Measurements from ENCODE around the gene RHOB. TPM values are rescaled to one million over a fixed set of nuclear protein-coding genes. Genes with fewer than 3 reads are reported as not detected.

RHOB gene
- total RNA-seq, 4 donors from 2014 or later = 809 to 1,532 (median 1,203) TPM

DNA sequence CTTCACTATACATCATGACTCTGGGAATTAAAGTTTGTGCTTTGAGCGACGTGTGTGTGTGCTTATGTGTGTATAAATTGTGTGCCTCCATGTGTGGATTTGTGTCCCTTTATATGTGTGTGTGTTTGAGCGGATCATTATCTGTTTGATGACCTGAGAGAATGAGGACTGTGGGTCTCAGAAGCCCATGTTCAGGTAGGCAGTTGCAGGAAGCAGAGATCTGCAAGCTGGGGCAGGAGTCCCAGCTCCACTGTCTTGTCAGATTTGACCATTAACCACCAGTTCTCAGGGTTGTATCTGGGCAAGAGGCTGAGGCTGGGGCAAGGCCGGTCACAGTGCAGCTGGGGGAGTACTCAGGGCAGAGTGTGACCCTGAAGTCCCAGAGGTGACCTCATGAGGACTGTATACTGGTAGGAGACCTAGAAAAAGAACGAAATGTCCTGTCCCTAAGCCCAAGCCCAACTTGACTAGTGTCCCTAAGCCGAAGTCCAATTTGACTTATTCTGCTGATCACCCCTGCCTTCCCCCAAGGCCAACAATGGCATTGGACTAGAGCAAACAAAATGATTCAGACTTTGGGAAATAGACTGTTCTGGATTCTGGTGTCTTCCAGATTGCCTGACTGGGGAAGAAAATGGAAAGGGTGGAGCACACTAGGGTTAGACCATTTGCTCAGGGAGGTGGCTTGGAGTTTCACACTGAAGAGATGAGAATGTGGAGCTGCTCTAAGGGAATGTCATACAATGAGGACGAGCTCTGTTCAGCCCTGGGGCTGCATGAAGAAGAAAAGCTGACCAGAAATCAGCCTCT is 28.1 kb downstream of the RHOB start:
- TF ChIP-seq EP300 (IDR thresholded peaks at IDR 0.05) (peak; percentile 21), POLR2AphosphoS5 (IDR thresholded peaks at IDR 0.05) (no peak), POLR2A (IDR thresholded peaks at IDR 0.05; ENCODE audit: low read depth) (no peak)
- Histone ChIP-seq H3K36me3 (no peaks in the 10 kb centered on the region), H3K27ac (replicated peaks in 1 of 4) (peak overlapping the region in 2 of 4 donors; percentile 7 to 31), H3K4me3 (no peak overlapping the region), H3K27me3 (no peaks in the 10 kb centered on the region), H3K9me3 (no peaks in the 10 kb centered on the region), H3K4me1 (peaks cover 0 to 23% (median 0%) of the 10 kb centered on the region in 4 donors)
- intact Hi-C loops (cut with DNase I) = no loop called here
- DNase-seq (ENCODE audit: extremely low spot score) = no peak
- 88% methylated on average over 6 of the region's 7 CpGs for WGBS

DNA sequence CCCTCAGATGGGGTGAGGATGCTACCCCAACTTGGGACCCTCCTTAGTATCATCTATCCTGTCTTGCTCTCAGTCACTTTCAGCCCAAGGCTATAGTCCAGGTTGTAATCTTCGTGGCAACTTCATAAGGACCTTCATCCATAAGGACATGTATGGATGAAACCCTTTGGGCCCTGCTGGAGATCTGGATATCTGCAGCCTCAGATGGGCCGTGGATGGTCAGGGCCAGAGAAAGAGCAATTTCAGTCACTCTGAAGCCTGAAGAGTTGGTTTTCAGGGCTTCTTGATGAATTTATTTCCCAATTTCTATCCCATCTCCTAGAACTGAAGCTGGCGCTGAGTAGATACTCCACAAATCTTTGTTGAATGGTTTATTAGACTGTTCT is 28.7 kb downstream of the RHOB start:
- Histone ChIP-seq H3K9me3 (no peaks in the 10 kb centered on the region), H3K4me1 (peaks cover 0 to 23% (median 0%) of the 10 kb centered on the region in 4 donors), H3K36me3 (no peaks in the 10 kb centered on the region), H3K27ac (replicated peaks in 1 of 4) (peak overlapping the region in 2 of 4 donors; percentile 7 to 31), H3K27me3 (no peaks in the 10 kb centered on the region), H3K4me3 (no peak overlapping the region)
- TF ChIP-seq POLR2AphosphoS5 (IDR thresholded peaks at IDR 0.05) (no peak), EP300 (IDR thresholded peaks at IDR 0.05) (no peak)
- TF ChIP-seq, protein P1, sequence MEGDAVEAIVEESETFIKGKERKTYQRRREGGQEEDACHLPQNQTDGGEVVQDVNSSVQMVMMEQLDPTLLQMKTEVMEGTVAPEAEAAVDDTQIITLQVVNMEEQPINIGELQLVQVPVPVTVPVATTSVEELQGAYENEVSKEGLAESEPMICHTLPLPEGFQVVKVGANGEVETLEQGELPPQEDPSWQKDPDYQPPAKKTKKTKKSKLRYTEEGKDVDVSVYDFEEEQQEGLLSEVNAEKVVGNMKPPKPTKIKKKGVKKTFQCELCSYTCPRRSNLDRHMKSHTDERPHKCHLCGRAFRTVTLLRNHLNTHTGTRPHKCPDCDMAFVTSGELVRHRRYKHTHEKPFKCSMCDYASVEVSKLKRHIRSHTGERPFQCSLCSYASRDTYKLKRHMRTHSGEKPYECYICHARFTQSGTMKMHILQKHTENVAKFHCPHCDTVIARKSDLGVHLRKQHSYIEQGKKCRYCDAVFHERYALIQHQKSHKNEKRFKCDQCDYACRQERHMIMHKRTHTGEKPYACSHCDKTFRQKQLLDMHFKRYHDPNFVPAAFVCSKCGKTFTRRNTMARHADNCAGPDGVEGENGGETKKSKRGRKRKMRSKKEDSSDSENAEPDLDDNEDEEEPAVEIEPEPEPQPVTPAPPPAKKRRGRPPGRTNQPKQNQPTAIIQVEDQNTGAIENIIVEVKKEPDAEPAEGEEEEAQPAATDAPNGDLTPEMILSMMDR (IDR thresholded peaks at IDR 0.05) = no peak
- WGBS = 97% methylated on average over 3 of the region's 3 CpGs
- intact Hi-C loops (cut with DNase I) = no loop called here
- no peak for DNase-seq (ENCODE audit: extremely low spot score)

DNA sequence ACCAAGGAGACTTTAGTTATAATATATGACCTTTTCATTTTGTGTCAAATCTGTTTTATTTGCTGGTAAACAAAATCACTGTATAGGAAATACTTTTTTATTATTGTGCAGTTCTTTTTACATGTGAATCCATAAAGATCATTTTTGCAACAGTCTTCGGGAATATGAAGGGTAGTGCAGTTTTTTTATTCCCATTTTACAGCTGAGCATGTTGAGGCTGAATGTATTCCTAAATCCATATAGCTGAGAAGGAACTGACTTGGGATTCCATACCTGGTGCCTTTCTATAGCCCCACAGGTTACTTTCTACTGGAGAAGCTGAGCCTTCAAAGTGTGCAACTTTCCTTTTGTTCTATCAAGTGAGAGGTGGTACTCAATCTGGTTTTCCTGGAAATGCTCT is 29.6 kb downstream of the RHOB start:
- intact Hi-C loops (cut with DNase I) = no loop called here
- no peaks in the 10 kb centered on the region for H3K9me3 ChIP-seq
- no peak overlapping the region for H3K4me3 ChIP-seq
- TF ChIP-seq, protein P1 (IDR thresholded peaks at IDR 0.05) = no peak
- TF ChIP-seq POLR2AphosphoS5 (IDR thresholded peaks at IDR 0.05) (no peak), EP300 (IDR thresholded peaks at IDR 0.05) (no peak), POLR2A (IDR thresholded peaks at IDR 0.05; ENCODE audit: low read depth) (no peak)
- no peak overlapping the region for H3K27ac ChIP-seq (replicated peaks in 1 of 4)
- no peaks in the 10 kb centered on the region for H3K27me3 ChIP-seq
- 94% methylated on average over 1 of the region's 1 CpG for WGBS
- DNase-seq (ENCODE audit: extremely low spot score) = no peak
- peaks cover 0 to 23% (median 0%) of the 10 kb centered on the region in 4 donors for H3K4me1 ChIP-seq
- no peaks in the 10 kb centered on the region for H3K36me3 ChIP-seq

DNA sequence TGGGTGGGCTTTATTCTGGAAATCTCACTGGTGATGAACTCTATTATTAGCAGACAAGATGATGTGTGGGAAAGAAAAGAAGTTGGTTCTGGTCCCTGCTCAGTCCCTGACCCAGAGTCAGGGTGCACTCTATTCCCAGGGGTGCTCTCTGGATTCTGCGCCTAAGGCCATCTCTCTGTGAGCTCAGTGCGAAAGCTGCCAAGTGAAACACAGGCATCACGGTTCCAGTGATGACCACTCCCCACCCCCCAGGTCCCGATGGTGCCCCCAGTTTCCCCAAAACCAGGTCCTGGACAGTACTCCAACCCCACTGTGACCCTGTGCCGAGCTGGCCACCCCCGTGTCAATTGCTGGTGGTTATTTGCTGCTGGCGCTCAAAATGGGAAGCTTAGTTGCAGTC is 30.1 kb downstream of the RHOB start:
- peaks cover 0 to 22% (median 2%) of the 10 kb centered on the region in 4 donors for H3K4me1 ChIP-seq
- WGBS = 89% methylated on average over 5 of the region's 7 CpGs
- no peak for TF ChIP-seq POLR2AphosphoS5 (IDR thresholded peaks at IDR 0.05)
- no peak for TF ChIP-seq POLR2A (IDR thresholded peaks at IDR 0.05; ENCODE audit: low read depth)
- TF ChIP-seq, protein P1 (IDR thresholded peaks at IDR 0.05) = no peak
- H3K9me3 ChIP-seq = no peaks in the 10 kb centered on the region
- H3K36me3 ChIP-seq = no peaks in the 10 kb centered on the region
- intact Hi-C loops (cut with DNase I) = no loop called here
- no peak for DNase-seq (ENCODE audit: extremely low spot score)
- H3K27me3 ChIP-seq = no peaks in the 10 kb centered on the region
- H3K27ac ChIP-seq (replicated peaks in 1 of 4) = peak overlapping the region in 1 of 4 donors; percentile 27
- no peak overlapping the region for H3K4me3 ChIP-seq

DNA sequence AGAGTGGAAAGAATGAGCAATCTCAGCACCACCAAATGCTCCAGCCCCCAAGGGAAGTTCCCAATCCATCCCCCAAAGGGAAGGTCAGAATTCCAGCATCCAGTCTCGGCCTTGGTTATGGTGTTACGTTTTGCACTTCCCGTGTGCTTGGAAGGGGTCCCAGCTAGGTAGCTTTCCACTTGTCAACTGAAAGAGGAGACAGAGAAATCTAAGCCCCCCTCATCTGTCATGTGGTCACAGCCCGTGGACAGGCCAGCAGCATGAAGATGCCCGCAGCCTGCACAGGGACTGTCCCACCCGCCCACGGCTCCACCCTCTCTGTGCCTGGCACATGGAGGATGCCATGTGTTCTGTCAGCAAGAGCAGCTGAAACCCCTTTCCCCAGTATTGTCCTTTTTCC is 32.1 kb downstream of the RHOB start:
- H3K27me3 ChIP-seq = no peaks in the 10 kb centered on the region
- no peak overlapping the region for H3K4me3 ChIP-seq
- no peak overlapping the region for H3K27ac ChIP-seq (replicated peaks in 1 of 4)
- intact Hi-C loops (cut with DNase I) = no loop called here
- peaks cover 0 to 30% (median 19%) of the 10 kb centered on the region in 4 donors for H3K4me1 ChIP-seq
- H3K9me3 ChIP-seq = no peaks in the 10 kb centered on the region
- WGBS = 93% methylated on average over 6 of the region's 7 CpGs
- no peaks in the 10 kb centered on the region for H3K36me3 ChIP-seq
- DNase-seq (ENCODE audit: extremely low spot score) = no peak
- TF ChIP-seq EP300 (IDR thresholded peaks at IDR 0.05) (no peak), POLR2A (IDR thresholded peaks at IDR 0.05; ENCODE audit: low read depth) (no peak), POLR2AphosphoS5 (IDR thresholded peaks at IDR 0.05) (no peak)
- TF ChIP-seq, protein P1 (IDR thresholded peaks at IDR 0.05) = no peak
